ENCODE data around the gene DNM1L.

DNA sequence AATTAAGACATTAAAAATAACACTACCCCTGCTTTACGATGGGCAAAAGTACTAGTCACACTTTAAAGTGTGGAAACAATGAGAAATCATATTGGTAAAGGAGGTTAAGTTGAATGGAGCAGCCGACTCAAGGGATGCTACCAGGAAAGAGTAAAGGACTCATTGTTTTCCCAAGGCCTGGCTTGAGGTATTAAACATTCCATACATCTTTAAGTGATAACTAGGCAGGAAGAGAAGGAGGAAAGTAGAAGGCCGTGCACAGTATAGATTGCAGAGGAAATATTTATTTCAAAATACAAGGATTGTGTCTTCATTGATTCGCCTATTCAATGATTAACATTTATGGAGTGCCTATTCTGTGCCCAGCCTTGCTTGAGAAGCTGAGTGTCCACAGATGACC, 97.2 kb downstream of the DNM1L start:
- TF ChIP-seq EZH2phosphoT487 (IDR thresholded peaks at IDR 0.05; ENCODE audit: borderline replicate concordance, low read depth) (no peak), POLR2AphosphoS5 (IDR thresholded peaks at IDR 0.05; ENCODE audit: low read depth, low read length) (no peak), CTCF (IDR thresholded peaks at IDR 0.05) (no peak), SMC3 (IDR thresholded peaks at IDR 0.05; ENCODE audit: low read depth, low read length) (no peak), FOXJ3 (CRISPR knock-in tag; IDR thresholded peaks at IDR 0.05) (no peak)

Measured in SK-N-SH (cell line).